A549 (cell line): ENCODE measurements around the gene MYLIP.

ENCODE experiments used
- CEBPB ChIP-seq, 2 experiments: fragments of >200 bp in 1 of 2; sonication (Bioruptor Twin) in 1 of 2; formaldehyde crosslinking in 1 of 2; IDR thresholded peaks; 2 replicates each; pipeline ENCODE4 v1.6.1; 2012 to 2016
- POLR2A ChIP-seq: IDR thresholded peaks from 2 replicates; pipeline ENCODE4 v1.6.1; 2012; ENCODE audit warnings: mild to moderate bottlenecking, low read length
- TF ChIP-seq, protein P1 (sequence below): fragments of >200 bp; sonication (Bioruptor Twin); formaldehyde crosslinking; IDR thresholded peaks from 3 replicates; pipeline ENCODE4 v1.5.1; 2016

DNA sequence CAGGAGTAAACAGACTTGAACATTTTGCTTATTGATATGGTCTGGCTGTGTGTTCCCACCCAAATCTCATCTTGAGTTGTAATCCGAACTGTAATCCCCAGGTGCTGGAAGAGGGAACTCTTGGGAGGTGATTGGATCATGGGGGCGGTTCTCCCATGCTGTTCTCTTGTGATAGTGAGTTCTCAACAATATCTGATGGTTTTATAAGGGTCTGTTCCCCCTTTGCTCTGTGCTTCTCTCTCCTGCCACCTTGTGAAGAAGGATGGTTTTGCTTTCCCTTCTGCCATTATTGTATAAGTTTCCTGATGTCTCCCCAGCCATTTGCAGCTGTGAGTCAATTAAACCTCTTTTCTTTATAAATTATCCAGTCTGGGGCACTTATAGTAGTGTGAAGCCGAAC is 40.0 kb downstream of the MYLIP start:
- TF ChIP-seq, protein P1, sequence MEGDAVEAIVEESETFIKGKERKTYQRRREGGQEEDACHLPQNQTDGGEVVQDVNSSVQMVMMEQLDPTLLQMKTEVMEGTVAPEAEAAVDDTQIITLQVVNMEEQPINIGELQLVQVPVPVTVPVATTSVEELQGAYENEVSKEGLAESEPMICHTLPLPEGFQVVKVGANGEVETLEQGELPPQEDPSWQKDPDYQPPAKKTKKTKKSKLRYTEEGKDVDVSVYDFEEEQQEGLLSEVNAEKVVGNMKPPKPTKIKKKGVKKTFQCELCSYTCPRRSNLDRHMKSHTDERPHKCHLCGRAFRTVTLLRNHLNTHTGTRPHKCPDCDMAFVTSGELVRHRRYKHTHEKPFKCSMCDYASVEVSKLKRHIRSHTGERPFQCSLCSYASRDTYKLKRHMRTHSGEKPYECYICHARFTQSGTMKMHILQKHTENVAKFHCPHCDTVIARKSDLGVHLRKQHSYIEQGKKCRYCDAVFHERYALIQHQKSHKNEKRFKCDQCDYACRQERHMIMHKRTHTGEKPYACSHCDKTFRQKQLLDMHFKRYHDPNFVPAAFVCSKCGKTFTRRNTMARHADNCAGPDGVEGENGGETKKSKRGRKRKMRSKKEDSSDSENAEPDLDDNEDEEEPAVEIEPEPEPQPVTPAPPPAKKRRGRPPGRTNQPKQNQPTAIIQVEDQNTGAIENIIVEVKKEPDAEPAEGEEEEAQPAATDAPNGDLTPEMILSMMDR = peak; percentile 16; the same call in 1 of the 3 replicates
- TF ChIP-seq CEBPB (IDR thresholded peaks at IDR 0.05) (no peak), POLR2A (no peak)
